Effector memory CD4-positive, alpha-beta T cell (primary cell): ENCODE measurements around the gene FBN2.

ENCODE experiments used
- DNase-seq, 3 donors: peaks; one replicate each; pipeline ENCODE4 v3.0.0-alpha.2; 2020
- H3K27ac ChIP-seq: 2 replicates; pipeline ENCODE4 v1.7.0; 2013; ENCODE audit warnings: mild to moderate bottlenecking, low read length, moderate library complexity; ENCODE audit not compliant: insufficient read depth, poor library complexity, severe bottlenecking
- H3K27me3 ChIP-seq: replicated peaks from 2 replicates; pipeline ENCODE4 v1.7.0; 2013; ENCODE audit warnings: mild to moderate bottlenecking, low read length; ENCODE audit not compliant: insufficient read depth, control insufficient read depth, poor library complexity, severe bottlenecking
- H3K36me3 ChIP-seq: 2 replicates; pipeline ENCODE4 v1.7.0; 2013; ENCODE audit warnings: mild to moderate bottlenecking, low read length, moderate library complexity; ENCODE audit not compliant: control insufficient read depth, insufficient read depth
- H3K4me1 ChIP-seq: 2 replicates; pipeline ENCODE4 v1.7.0; 2013; ENCODE audit warnings: low read length, mild to moderate bottlenecking; ENCODE audit not compliant: control insufficient read depth, insufficient read depth, poor library complexity, severe bottlenecking
- H3K4me3 ChIP-seq: 2 replicates; pipeline ENCODE4 v1.7.0; 2013; ENCODE audit warnings: low read length, low read depth, mild to moderate bottlenecking; ENCODE audit not compliant: insufficient read depth, poor library complexity, severe bottlenecking
- H3K9me3 ChIP-seq: 2 replicates; pipeline ENCODE4 v1.7.0; 2013; ENCODE audit warnings: mild to moderate bottlenecking, low read length, moderate library complexity; ENCODE audit not compliant: control insufficient read depth
- total RNA-seq, 3 donors: gene quantifications; one replicate each; lab custom pipeline; 2026; lab: John Stamatoyannopoulos, UW

FBN2 gene
- total RNA-seq, result 0 to 0.39 (median 0.09) reads per million in 3 donors

- Histone ChIP-seq H3K9me3 (no peaks in the 10 kb centered on the region), H3K36me3 (no peaks in the 10 kb centered on the region), H3K4me3 (no peak within 1 kb of the TSS), H3K27ac (no peak within 1 kb of the TSS), H3K4me1 (no peaks in the 10 kb centered on the region), H3K27me3 (peaks cover 12% of the 10 kb centered on the region)
- no peak for DNase-seq
Measured at GRCh38 chr5:128538000-128538249, at the start of gene FBN2. TSS of gene FBN2 (minus strand) at chr5:128538245. CDS start at chr5:128537603, 642 bp downstream.

DNA sequence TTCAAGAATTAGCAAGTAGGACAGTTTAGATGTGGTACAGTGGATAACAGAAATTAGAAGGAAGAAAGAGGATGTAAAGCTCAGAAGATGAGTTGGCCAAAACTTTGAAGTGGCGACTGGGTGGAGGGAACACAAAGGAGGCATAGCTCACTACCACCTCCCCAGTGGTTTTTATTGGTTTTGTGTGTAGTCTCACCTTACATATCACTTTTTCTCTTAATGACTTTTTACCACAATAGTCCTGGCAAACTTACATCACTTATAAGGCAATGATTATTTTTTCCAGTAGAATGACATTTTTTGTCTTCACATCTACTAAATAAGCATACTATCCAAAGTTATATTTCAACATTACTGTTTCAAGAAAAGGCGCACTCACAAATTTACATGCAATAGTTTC is 49.2 kb upstream of the FBN2 start:
- Histone ChIP-seq H3K27ac (no peak overlapping the region), H3K36me3 (no peaks in the 10 kb centered on the region), H3K4me1 (no peaks in the 10 kb centered on the region), H3K27me3 (no peaks in the 10 kb centered on the region), H3K4me3 (no peak overlapping the region), H3K9me3 (no peaks in the 10 kb centered on the region)
- DNase-seq, result no peak

DNA sequence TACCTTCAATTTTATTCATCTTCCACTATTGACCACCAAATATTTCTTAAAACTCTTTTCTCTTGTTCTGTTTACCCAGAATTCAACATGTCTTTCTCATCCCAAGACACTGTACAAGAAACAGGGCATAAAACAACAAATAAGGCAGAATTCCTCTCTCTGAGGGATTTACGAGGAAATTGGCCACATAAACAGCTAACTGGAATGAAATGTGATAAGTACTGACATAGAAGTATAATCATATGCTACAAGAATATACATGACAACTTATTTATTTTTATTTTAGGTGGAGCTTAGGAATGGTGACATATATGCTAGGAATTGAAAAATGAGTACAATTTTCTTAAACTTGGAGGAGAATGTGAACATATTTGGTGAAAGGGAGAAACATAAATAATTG is 48.8 kb upstream of the FBN2 start:
- Histone ChIP-seq H3K27me3 (no peaks in the 10 kb centered on the region), H3K36me3 (no peaks in the 10 kb centered on the region), H3K4me1 (no peaks in the 10 kb centered on the region), H3K9me3 (no peaks in the 10 kb centered on the region), H3K4me3 (no peak overlapping the region), H3K27ac (no peak overlapping the region)
- DNase-seq, result no peak

DNA sequence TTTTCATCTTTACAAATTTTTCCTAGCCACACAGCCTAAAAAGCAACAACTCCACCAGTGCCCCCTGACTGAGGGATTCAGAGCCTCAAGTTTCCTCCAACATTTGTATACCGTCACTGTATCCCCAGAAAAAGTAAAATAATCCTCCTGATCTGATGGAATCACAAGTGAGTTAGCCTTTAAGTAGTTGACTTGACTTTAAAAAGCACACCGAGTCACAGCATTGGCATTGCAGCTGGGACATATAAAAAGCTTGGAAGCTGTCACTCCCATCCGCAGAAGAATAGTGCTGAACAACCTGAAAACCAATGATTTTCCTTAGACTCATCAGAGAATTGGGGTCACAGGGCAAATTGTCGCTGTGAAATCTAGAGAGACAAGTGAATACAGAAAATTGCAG is 41.6 kb upstream of the FBN2 start:
- DNase-seq, result no peak
- no peaks in the 10 kb centered on the region for H3K4me1 ChIP-seq
- H3K9me3 ChIP-seq, result no peaks in the 10 kb centered on the region
- H3K27me3 ChIP-seq, result no peaks in the 10 kb centered on the region
- H3K4me3 ChIP-seq, result no peak overlapping the region
- H3K27ac ChIP-seq, result no peak overlapping the region
- no peaks in the 10 kb centered on the region for H3K36me3 ChIP-seq

DNA sequence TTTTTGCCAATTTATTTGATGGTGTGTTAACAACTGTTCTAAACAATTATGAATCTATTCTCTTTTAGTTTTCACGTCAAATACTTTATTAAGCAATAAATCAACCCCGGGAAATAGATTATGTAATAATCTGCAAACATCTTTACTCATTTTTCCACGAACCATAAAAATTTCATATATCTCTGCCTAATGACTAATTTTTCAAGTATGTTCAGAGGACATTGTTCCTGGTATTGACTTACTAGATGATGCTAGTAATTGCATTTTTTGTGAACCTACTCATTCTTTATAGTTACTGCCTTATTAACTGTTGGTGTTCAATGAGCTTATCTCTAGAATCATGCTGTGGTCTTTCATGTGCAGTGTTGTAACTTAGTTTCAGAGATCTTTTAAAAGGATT is 41.0 kb upstream of the FBN2 start:
- H3K27me3 ChIP-seq, result no peaks in the 10 kb centered on the region
- H3K9me3 ChIP-seq, result no peaks in the 10 kb centered on the region
- H3K27ac ChIP-seq, result no peak overlapping the region
- H3K4me3 ChIP-seq, result no peak overlapping the region
- DNase-seq, result no peak
- H3K4me1 ChIP-seq, result no peaks in the 10 kb centered on the region
- no peaks in the 10 kb centered on the region for H3K36me3 ChIP-seq

DNA sequence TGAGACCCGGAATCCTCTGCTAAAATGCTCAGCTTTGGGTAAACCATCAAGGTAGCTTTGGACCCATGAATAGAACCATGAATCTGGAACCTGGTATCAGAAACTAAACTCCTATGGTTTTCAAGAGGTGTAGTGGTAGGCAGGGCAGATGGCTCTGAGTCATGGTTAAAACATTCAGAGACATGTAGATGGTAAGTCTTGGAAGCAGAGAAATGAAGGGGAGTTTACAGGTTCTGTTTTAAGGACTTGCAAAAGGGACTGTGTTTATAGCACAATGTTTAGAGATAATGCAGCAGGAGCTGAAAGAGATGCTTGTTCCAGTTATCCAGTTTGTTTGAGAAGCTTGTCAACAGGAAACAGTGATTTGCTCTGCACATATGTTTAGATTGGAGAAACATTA is 36.0 kb upstream of the FBN2 start:
- H3K9me3 ChIP-seq, result no peaks in the 10 kb centered on the region
- no peaks in the 10 kb centered on the region for H3K27me3 ChIP-seq
- H3K4me1 ChIP-seq, result no peaks in the 10 kb centered on the region
- no peak for DNase-seq
- H3K27ac ChIP-seq, result no peak overlapping the region
- H3K36me3 ChIP-seq, result no peaks in the 10 kb centered on the region
- no peak overlapping the region for H3K4me3 ChIP-seq

DNA sequence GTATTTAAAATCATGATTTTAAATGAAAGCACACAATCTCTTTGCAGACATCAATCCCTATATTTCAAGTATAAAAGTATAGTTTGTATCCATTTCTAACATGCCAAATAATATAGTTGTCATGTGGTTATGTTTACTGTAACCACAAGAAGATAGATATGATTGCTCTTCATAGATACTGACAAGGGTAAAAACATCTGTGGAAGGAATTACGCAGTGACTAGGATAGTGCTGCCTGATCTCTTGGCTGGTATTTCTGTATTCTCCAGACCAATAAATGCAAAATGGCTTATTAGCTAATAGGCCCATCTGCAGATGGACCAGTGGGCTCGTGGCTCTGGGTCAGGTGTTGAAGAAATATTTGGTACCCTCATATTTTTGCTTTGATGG is 34.9 kb upstream of the FBN2 start:
- Histone ChIP-seq H3K9me3 (no peaks in the 10 kb centered on the region), H3K27ac (no peak overlapping the region), H3K4me3 (no peak overlapping the region), H3K36me3 (no peaks in the 10 kb centered on the region), H3K4me1 (no peaks in the 10 kb centered on the region), H3K27me3 (no peaks in the 10 kb centered on the region)
- no peak for DNase-seq

- Histone ChIP-seq H3K4me1 (no peaks in the 10 kb centered on the region), H3K36me3 (no peaks in the 10 kb centered on the region), H3K9me3 (no peaks in the 10 kb centered on the region), H3K4me3 (no peak overlapping the region), H3K27me3 (no peaks in the 10 kb centered on the region), H3K27ac (no peak overlapping the region)
- no peak for DNase-seq
Measured at GRCh38 chr5:128572051-128572929, 34.2 kb upstream of the FBN2 start.

GRCh38 chr5:128566178-128566577 is 28.1 kb upstream of the FBN2 start:
- no peaks in the 10 kb centered on the region for H3K4me1 ChIP-seq
- no peak overlapping the region for H3K4me3 ChIP-seq
- H3K27me3 ChIP-seq, result no peaks in the 10 kb centered on the region
- H3K9me3 ChIP-seq, result no peaks in the 10 kb centered on the region
- no peaks in the 10 kb centered on the region for H3K36me3 ChIP-seq
- no peak for DNase-seq
- no peak overlapping the region for H3K27ac ChIP-seq

DNA sequence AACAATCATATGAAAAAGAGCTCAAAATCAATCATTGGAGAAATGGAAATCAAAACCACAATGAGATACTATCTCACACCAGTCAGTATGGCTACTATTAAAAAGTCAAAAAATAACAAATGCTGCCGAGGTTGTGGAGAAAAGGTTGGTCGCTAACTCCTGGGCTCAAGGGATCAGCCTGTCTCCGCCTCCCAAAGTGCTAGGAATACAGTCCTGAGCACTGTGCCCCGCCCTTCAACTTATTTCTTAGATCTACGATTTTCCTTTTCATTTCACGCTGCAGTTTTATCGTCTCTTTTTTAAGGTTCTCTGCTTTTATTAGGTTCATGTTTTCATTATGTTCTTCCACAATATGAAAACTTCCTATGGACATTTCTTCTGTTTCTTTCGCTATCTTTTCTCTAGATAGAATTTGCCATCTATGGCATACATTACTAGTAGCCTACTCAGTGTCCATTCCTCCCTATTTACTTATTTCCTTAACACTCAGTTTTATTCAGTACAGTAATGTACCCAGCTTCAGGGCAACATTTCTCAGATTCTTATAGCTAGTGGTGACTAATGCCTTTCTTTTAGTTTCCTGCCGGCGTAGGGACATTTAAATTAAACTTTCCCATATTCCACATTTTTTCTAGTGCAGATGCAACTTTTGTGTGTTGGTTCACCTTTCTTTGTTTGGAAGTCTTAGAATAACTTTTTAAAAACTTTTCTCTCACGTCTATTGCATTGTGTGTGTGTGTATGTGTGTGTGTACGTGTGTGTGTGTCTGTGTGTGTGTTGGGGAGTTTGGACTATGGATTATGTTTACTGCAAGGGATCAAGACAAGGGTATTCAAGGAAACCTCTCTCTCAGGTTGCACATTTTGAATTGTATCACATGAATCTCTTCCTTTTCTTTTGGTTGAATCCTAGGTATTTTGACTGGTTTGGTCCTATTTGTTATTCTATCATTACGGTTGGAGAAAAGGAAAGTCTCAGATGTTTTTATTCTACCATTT is 21.6 kb upstream of the FBN2 start:
- DNase-seq, result no peak
- H3K36me3 ChIP-seq, result no peaks in the 10 kb centered on the region
- H3K27me3 ChIP-seq, result no peaks in the 10 kb centered on the region
- H3K27ac ChIP-seq, result no peak overlapping the region
- H3K9me3 ChIP-seq, result no peaks in the 10 kb centered on the region
- no peak overlapping the region for H3K4me3 ChIP-seq
- no peaks in the 10 kb centered on the region for H3K4me1 ChIP-seq
